SK-N-SH (cell line): ENCODE results near the gene KRTAP5-3. TPM values are rescaled to one million over a fixed set of nuclear protein-coding genes. Genes with fewer than 3 reads are reported as not detected.

Experiments
- CTCF ChIA-PET: fragments of 300-600, 350-600 bp; formaldehyde crosslinking; extraction: SDS; loops from one replicate; lab custom pipeline; 2021; lab: Yijun Ruan, JAX
- POLR2A ChIA-PET: fragments of 350-600 bp; sonication (Branson Sonifier 250); formaldehyde crosslinking; extraction: SDS; loops from one replicate; lab custom pipeline; 2020; ENCODE audit warnings: antibody characterized with exemption, inconsistent platforms; lab: Yijun Ruan, JAX
- DNase-seq: peaks from one replicate; pipeline ENCODE4 v3.0.0; 2012
- H2AFZ ChIP-seq: fragments of 200-600 bp; sonication (generic); 2 replicates; pipeline ENCODE4 v1.8.1; 2016; ENCODE audit warnings: antibody characterized with exemption, mild to moderate bottlenecking, low read depth
- H3F3A ChIP-seq: fragments of 200-600 bp; sonication (generic); replicated peaks from 2 replicates; pipeline ENCODE3; 2016; ENCODE audit warnings: antibody characterized with exemption, mild to moderate bottlenecking; ENCODE audit not compliant: insufficient read depth
- H3K27ac ChIP-seq, 2 experiments: fragments of 200-500 bp in 1 of 2; fragments of 200-600 bp in 1 of 2; sonication (Bioruptor generic) in 1 of 2; sonication (generic), shearing (Covaris generic) in 1 of 2; 2 replicates each; pipeline versions ENCODE4 v1.5.1 to v1.6.1; 2014 to 2016; ENCODE audit warnings: low read depth in 2 of 2, inconsistent platforms in 1 of 2, low read length in 1 of 2, mild to moderate bottlenecking in 1 of 2, mixed read lengths in 1 of 2
- H3K27me3 ChIP-seq: fragments of 200-600 bp; sonication (generic), shearing (Covaris generic); 2 replicates; pipeline ENCODE4 v1.6.1; 2016; ENCODE audit warnings: mixed run types; ENCODE audit not compliant: insufficient read depth
- H3K36me3 ChIP-seq, 2 experiments: fragments of 200-500 bp in 1 of 2; fragments of 200-600 bp in 1 of 2; sonication (Bioruptor generic) in 1 of 2; sonication (generic) in 1 of 2; replicated peaks in 1 of 2; 2 replicates each; pipeline versions ENCODE3 to v1.5.1; 2014 to 2016; ENCODE audit warnings: low read length in 1 of 2, mild to moderate bottlenecking in 1 of 2; ENCODE audit not compliant: insufficient read depth in 2 of 2, control insufficient read depth in 1 of 2
- H3K4me1 ChIP-seq, 2 experiments: fragments of 200-500 bp in 1 of 2; fragments of 200-600 bp in 1 of 2; sonication (Bioruptor generic) in 1 of 2; sonication (generic), shearing (Covaris generic) in 1 of 2; 2 replicates each; pipeline versions ENCODE4 v1.5.1 to v1.6.1; 2014 to 2016; ENCODE audit warnings: low read depth in 1 of 2, low read length in 1 of 2, mixed run types in 1 of 2; ENCODE audit not compliant: insufficient read depth in 2 of 2, control insufficient read depth in 1 of 2
- H3K4me2 ChIP-seq: fragments of 200-600 bp; sonication (generic), shearing (Covaris generic); 2 replicates; pipeline ENCODE4 v1.6.1; 2017; ENCODE audit warnings: mixed run types
- H3K4me3 ChIP-seq, 2 experiments: fragments of 200-500 bp in 1 of 2; fragments of 200-600 bp in 1 of 2; sonication (Bioruptor generic) in 1 of 2; sonication (generic), shearing (Covaris generic) in 1 of 2; 2 replicates each; pipeline versions ENCODE4 v1.5.1 to v1.8.1; 2014 to 2016; ENCODE audit warnings: low read depth in 2 of 2, inconsistent platforms in 1 of 2, low read length in 1 of 2, mild to moderate bottlenecking in 1 of 2, mixed read lengths in 1 of 2, moderate library complexity in 1 of 2
- H3K79me2 ChIP-seq: fragments of 200-600 bp; sonication (generic); 2 replicates; pipeline ENCODE4 v1.8.1; 2017; ENCODE audit warnings: mild to moderate bottlenecking; ENCODE audit not compliant: insufficient read depth
- H3K9ac ChIP-seq: fragments of 200-600 bp; sonication (generic); 2 replicates; pipeline ENCODE4 v1.6.1; 2017; ENCODE audit warnings: mixed run types
- H3K9me2 ChIP-seq: fragments of 200-600 bp; sonication (generic); 2 replicates; pipeline ENCODE4 v1.6.1; 2017; ENCODE audit warnings: mixed run types
- H3K9me3 ChIP-seq: fragments of 200-600 bp; sonication (generic); 2 replicates; pipeline ENCODE4 v1.6.1; 2017; ENCODE audit warnings: mixed run types, mild to moderate bottlenecking, moderate library complexity
- H4K20me1 ChIP-seq: fragments of 200-600 bp; sonication (generic); 2 replicates; pipeline ENCODE4 v1.6.1; 2017; ENCODE audit warnings: mild to moderate bottlenecking, mixed run types; ENCODE audit not compliant: insufficient read depth
- ELF1 ChIP-seq: IDR thresholded peaks from 2 replicates; pipeline ENCODE4 v1.4.0; 2012
- EZH2phosphoT487 ChIP-seq: fragments of 200-600 bp; sonication (generic); IDR thresholded peaks from 2 replicates; pipeline ENCODE4 v1.6.1; 2017; ENCODE audit warnings: low read depth, mixed run types, mild to moderate bottlenecking, antibody characterized with exemption, moderate library complexity, borderline replicate concordance
- FOSL2 ChIP-seq: IDR thresholded peaks from 2 replicates; pipeline ENCODE4 v1.4.0; 2012; ENCODE audit warnings: low read depth, mild to moderate bottlenecking, moderate library complexity, borderline replicate concordance
- MAX ChIP-seq: IDR thresholded peaks from 2 replicates; pipeline ENCODE4 v1.4.0; 2012; ENCODE audit warnings: low read depth
- MXI1 ChIP-seq: IDR thresholded peaks from 2 replicates; pipeline ENCODE4 v1.6.1; 2012; ENCODE audit warnings: mild to moderate bottlenecking, low read depth, low read length, improper control_type of control experiment
- POLR2AphosphoS5 ChIP-seq: IDR thresholded peaks from 2 replicates; pipeline ENCODE4 v1.6.1; 2012; ENCODE audit warnings: low read depth, low read length
- RCOR1 ChIP-seq: fragments of 150-350 bp; IDR thresholded peaks from 2 replicates; pipeline ENCODE4 v1.6.1; 2017; ENCODE audit warnings: antibody characterized with exemption, low read length
- REST ChIP-seq: IDR thresholded peaks from 2 replicates; pipeline ENCODE4 v1.6.1; 2012; ENCODE audit warnings: mild to moderate bottlenecking, low read depth, low read length, moderate library complexity
- RFX5 ChIP-seq: IDR thresholded peaks from 2 replicates; pipeline ENCODE4 v1.6.1; 2012; ENCODE audit warnings: mild to moderate bottlenecking, improper control_type of control experiment, low read length
- SIN3A ChIP-seq: IDR thresholded peaks from 2 replicates; pipeline ENCODE4 v1.6.1; 2012; ENCODE audit warnings: low read depth, mild to moderate bottlenecking, low read length, moderate library complexity, borderline replicate concordance
- TEAD4 ChIP-seq: IDR thresholded peaks from 2 replicates; pipeline ENCODE4 v1.4.0; 2012; ENCODE audit warnings: mild to moderate bottlenecking, borderline replicate concordance; ENCODE audit not compliant: insufficient read depth
- WGBS: methylation state at CpG from one replicate; pipeline ENCODE4 v1.1.6; 2017; ENCODE audit warnings: low lambda C conversion rate; 5-methylcytosine and 5-hydroxymethylcytosine counted together
- polyA plus RNA-seq, 3 experiments: library from polyadenylated mRNA; depleted of rRNA; stranded (reverse); fragments of >200 nt; gene quantifications; 2 replicates each; pipeline ENCODE4 v1.2.3, GENCODE V29; 2012
- TF ChIP-seq, protein P1 (sequence below): fragments of 150-350 bp; IDR thresholded peaks from 2 replicates; pipeline ENCODE4 v1.6.1; 2016; ENCODE audit warnings: mild to moderate bottlenecking, low read depth, low read length

Gene KRTAP5-3
- polyA plus RNA-seq, 1 of the 3 experiments (the other 2 are of a cell fraction), result not detected

DNA sequence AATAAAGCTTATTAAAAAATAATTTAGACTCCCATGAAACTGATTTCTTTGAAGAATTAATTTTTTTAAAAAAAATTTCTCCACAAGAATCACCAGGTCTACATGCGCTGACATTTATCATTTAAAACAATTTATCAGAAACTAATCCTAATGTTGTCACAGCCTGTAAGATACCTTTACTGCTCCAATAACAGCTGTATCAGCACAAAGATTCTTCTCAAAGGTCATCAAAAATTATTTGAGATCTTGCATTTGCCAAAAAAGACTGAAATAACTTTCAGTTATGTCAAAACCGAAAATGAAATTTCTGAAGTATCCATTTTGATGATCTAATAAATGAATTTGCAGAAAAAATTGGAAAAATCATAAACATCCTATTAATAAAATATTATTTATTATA lies 29.4 kb upstream of the KRTAP5-3 start:
- Histone ChIP-seq H3K4me3 (no peak overlapping the region), H3K4me2 (no peak overlapping the region), H2AFZ (no peak overlapping the region), H3K4me1 (peaks cover 0 to 25% of the 10 kb centered on the region in 2 experiments; a peak in 1 of 4 replicates), H4K20me1 (no peaks in the 10 kb centered on the region), H3K27ac (no peak overlapping the region), H3K9ac (no peak overlapping the region), H3K36me3 (no peaks in the 10 kb centered on the region), H3K9me3 (no peaks in the 10 kb centered on the region), H3K27me3 (peaks cover 3% of the 10 kb centered on the region; the same call in 1 of the 2 replicates), H3K9me2 (no peaks in the 10 kb centered on the region), H3F3A (no peaks in the 10 kb centered on the region), H3K79me2 (no peaks in the 10 kb centered on the region)
- ChIA-PET POLR2A (no interaction called here), CTCF (interaction anchor here (1.2 to 9.8 kb wide), 8 partner anchors 10 to 519 kb away, joined by 3 to 143 read pairs (median 34); partner anchors contain the start of genes KRTAP5-5 and SYT8)
- WGBS, result 74% methylated on average over 2 of the region's 2 CpGs
- TF ChIP-seq ELF1 (no peak), MXI1 (no peak), EZH2phosphoT487 (no peak), RFX5 (no peak), MAX (no peak), RCOR1 (no peak), TEAD4 (no peak), SIN3A (no peak), FOSL2 (no peak), POLR2AphosphoS5 (no peak), REST (no peak)
- TF ChIP-seq, protein P1, sequence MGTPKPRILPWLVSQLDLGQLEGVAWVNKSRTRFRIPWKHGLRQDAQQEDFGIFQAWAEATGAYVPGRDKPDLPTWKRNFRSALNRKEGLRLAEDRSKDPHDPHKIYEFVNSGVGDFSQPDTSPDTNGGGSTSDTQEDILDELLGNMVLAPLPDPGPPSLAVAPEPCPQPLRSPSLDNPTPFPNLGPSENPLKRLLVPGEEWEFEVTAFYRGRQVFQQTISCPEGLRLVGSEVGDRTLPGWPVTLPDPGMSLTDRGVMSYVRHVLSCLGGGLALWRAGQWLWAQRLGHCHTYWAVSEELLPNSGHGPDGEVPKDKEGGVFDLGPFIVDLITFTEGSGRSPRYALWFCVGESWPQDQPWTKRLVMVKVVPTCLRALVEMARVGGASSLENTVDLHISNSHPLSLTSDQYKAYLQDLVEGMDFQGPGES, result no peak
- DNase-seq, result no peak
